NCI-H1092 treated with DMSO at 0.1 percent for 48 hours (cell line): ENCODE measurements around the gene ALOX5AP.

ENCODE experiments used
- DNase-seq: peaks from one replicate; lab custom pipeline; 2025; lab: John Stamatoyannopoulos, UW

The ALOX5AP gene

GRCh38 chr13:30796631-30797601, 61.6 kb downstream of the ALOX5AP start:
- peak; percentile 11 for DNase-seq

- no peak for DNase-seq
These were observed 62.6 kb downstream of the ALOX5AP start for GRCh38 chr13:30797847-30798535.

DNA sequence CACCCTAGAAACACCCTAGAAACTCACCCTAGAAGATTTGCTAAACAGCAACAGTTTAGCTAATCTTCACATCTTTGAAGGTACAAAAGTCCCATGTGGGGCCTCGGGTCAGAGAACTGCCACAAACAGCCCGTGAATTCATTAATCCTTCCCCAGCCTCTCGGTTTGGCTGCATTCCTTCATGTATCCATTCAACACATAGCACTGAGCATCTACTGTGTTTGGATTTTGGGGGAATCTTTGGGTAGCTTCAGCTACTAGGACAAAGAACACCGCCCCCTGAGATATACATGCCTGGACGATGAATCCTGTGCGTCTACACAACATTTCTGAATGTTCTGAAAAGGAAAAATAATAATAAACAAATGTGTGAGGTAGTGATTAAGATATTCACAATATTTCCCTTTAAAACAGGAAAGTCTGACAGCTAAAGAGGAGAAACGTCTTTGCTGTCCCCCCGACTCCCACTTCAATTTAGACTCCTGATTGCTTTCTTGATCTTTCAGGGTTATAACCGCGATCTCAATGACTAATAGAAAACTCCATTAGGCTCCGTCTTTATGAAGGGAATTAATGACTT, 63.5 kb downstream of the ALOX5AP start:
- no peak for DNase-seq

DNA sequence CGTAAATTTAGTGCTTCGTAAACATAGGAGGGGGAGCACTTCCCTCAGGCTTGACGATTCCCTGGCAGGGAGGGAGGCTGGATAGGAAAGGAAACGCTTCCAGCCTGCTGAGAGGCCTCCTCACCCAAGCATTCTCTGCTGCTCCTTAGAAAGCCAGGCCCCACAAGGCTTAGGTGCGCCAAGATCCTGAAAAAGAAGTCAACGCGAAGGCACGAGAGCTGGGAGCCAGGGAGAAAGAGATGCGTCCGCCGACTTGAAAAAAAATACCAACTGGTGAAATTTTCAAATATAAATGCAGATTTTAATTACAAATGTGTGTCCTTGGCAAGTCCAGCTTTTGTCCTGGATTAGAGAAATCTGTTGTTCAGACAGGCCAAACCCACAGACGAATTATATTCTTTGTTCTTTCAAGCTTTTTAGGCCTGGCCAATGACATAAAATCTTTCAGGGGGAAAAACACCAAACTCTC, 64.0 kb downstream of the ALOX5AP start:
- no peak for DNase-seq

- DNase-seq, result no peak
These were observed 64.8 kb downstream of the ALOX5AP start for GRCh38 chr13:30800107-30800506.

- no peak for DNase-seq
These were observed 67.2 kb downstream of the ALOX5AP start for GRCh38 chr13:30802501-30802900.

GRCh38 chr13:30802953-30803478, 67.7 kb downstream of the ALOX5AP start:
- DNase-seq, result peak; percentile 47

DNA sequence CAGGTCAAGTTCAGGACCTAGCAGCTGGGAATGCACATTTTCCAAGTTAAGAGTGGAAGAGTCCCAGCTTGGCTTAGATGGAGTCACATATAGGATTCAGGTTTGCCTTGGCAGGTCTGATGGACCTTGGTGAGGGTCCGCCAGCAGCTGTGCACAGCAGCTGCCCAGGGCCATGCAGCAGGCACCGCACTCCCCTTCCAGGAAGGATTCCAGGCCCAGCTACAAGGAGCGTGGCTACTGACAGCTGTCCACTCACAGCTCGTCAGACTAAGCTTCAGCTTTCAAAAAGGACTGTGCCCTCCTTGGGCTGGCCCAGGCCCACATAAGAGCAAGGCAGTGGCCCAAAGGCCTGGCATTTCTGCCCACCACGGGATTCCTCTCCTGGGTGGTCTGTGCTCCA, 68.4 kb downstream of the ALOX5AP start:
- no peak for DNase-seq

GRCh38 chr13:30804474-30804873, 69.1 kb downstream of the ALOX5AP start:
- no peak for DNase-seq

DNA sequence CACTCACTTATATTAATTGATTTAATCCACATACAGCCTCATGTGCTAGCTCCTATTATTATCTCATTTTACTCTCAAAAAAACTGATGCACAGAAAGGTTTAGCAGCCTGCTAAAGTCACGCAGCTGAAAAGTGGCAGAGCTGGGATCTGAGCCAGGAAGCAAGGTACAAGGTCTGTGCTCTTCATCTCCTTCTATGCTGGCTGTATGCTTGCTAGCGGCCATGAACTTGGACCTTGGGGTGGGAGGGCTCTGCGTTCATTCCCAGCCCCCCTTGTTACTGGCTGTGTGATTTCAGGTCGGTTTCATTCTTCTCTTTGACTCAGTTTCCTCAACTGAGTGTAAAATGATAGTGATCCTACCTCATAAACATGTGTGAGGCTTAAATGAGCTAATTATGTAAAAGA, 69.8 kb downstream of the ALOX5AP start:
- no peak for DNase-seq

- DNase-seq, result no peak
These were observed 70.3 kb downstream of the ALOX5AP start for GRCh38 chr13:30805603-30806011.

DNA sequence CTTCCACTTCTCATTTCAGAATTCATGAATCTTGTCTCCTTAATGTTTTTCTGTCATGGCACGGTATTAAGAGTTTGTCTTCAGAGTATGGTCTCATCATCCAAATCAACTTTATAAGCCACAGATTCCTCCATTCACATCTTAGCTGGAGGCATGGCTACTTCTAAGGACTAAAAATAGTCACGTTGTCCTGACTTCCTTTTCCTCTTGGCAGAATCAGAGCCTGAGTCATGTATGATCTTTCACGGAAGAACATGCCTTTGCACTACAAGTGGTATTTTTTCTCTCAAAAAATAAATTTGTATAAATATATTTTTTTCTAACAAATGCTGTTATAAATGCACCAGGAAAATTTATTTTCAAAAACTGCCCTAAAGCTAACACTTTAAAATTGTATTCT, 71.4 kb downstream of the ALOX5AP start:
- no peak for DNase-seq

DNA sequence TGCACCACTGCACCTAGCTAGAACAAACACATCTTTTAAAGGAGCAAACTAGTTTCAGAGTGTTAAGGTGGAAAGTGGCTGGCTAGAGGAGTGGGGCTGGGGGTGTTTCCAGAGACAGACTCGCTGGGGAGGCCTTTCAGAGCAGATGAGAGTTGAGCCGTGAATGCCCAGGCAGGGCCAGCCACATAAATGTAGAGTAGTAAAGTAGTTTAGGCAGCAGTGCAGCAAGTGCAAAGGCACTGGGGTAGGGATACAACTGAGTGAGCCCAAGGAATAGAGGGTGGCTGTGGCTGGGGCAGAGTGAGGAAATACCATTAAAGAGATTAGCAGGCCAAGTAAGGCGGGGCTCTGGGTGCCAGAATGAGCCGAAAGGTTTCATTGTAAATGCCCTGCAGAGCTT, 72.0 kb downstream of the ALOX5AP start:
- DNase-seq, result no peak

GRCh38 chr13:30808600-30808999, 73.3 kb downstream of the ALOX5AP start:
- DNase-seq, result no peak

- no peak for DNase-seq
These were observed 74.4 kb downstream of the ALOX5AP start for GRCh38 chr13:30809787-30810186.

- DNase-seq, result peak; percentile 63
These were observed 74.9 kb downstream of the ALOX5AP start for GRCh38 chr13:30810261-30810701.

- no peak for DNase-seq
These were observed 75.5 kb downstream of the ALOX5AP start for GRCh38 chr13:30810801-30811200.
